CD4-positive, alpha-beta T cell treated with Interleukin-4 for 1 hour (primary cell): ENCODE data around the gene EPHA6.

Source experiments
- DNase-seq, 2 donors: peaks; one replicate each; pipeline ENCODE4 v3.0.0-alpha.2; 2020 to 2022

EPHA6 gene

GRCh38 chr3:97721446-97721845 is 907.1 kb downstream of the EPHA6 start:
- no peak for DNase-seq

- no peak for DNase-seq
Measured at GRCh38 chr3:97736928-97737327, 922.5 kb downstream of the EPHA6 start.

GRCh38 chr3:97738761-97739160 is 924.4 kb downstream of the EPHA6 start:
- no peak for DNase-seq

- DNase-seq = no peak
Measured at GRCh38 chr3:97742036-97742435, 927.6 kb downstream of the EPHA6 start.

- no peak for DNase-seq
Measured at GRCh38 chr3:97744289-97744688, 929.9 kb downstream of the EPHA6 start.

GRCh38 chr3:97763586-97764406 is 949.4 kb downstream of the EPHA6 start:
- DNase-seq = no peak

GRCh38 chr3:97764407-97765238 is 950.2 kb downstream of the EPHA6 start, which contains the start of gene ARL6:
Gene ARL6, plus strand, starts transcription at chr3:97764758. Its CDS starts 3,350 bp downstream, at chr3:97768108.
- DNase-seq = peak; percentile 64 to 74

GRCh38 chr3:97765336-97765735 is 950.9 kb downstream of the EPHA6 start:
- no peak for DNase-seq

- no peak for DNase-seq
Measured at GRCh38 chr3:97772926-97773325, 958.5 kb downstream of the EPHA6 start.

GRCh38 chr3:97778152-97778551 is 963.8 kb downstream of the EPHA6 start:
- DNase-seq = no peak

- peak in 1 of 2 donors; percentile 70 for DNase-seq
Measured at GRCh38 chr3:97793420-97794019, 979.1 kb downstream of the EPHA6 start.

GRCh38 chr3:97795951-97796350 is 981.6 kb downstream of the EPHA6 start:
- no peak for DNase-seq
